ENCODE results near the gene FNDC3B.

DNA sequence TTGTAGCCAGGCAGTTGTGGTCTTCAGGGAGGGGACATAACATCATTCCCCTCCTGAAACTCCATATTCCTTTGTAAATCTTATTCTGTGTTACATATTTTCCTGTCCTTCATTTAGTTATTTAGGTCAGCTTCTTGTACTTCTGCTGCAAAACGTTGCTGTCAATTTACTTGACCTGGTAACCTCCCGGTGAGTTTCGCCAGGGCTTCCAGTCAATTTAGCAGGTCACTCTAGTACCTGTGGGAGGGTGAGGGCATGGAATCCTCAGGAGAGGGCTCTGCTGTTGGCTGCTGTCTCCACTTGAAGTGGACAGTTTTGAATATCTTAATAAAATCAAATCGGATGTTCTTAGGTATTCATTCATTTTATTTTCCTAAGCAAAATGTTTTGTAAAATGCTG lies 29.6 kb downstream of the FNDC3B start:
- TF ChIP-seq, protein P1, sequence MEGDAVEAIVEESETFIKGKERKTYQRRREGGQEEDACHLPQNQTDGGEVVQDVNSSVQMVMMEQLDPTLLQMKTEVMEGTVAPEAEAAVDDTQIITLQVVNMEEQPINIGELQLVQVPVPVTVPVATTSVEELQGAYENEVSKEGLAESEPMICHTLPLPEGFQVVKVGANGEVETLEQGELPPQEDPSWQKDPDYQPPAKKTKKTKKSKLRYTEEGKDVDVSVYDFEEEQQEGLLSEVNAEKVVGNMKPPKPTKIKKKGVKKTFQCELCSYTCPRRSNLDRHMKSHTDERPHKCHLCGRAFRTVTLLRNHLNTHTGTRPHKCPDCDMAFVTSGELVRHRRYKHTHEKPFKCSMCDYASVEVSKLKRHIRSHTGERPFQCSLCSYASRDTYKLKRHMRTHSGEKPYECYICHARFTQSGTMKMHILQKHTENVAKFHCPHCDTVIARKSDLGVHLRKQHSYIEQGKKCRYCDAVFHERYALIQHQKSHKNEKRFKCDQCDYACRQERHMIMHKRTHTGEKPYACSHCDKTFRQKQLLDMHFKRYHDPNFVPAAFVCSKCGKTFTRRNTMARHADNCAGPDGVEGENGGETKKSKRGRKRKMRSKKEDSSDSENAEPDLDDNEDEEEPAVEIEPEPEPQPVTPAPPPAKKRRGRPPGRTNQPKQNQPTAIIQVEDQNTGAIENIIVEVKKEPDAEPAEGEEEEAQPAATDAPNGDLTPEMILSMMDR (IDR thresholded peaks at IDR 0.05), result no peak
- no peak for TF ChIP-seq POLR2A (IDR thresholded peaks at IDR 0.05)
